B cell (primary cell): Measurements from ENCODE around the gene LMNTD2. TPM values are rescaled to one million over a fixed set of nuclear protein-coding genes. Genes with fewer than 3 reads are reported as not detected.

Experiments
- ATAC-seq: fragments of 200-7000 bp; cut with Tn5 transposase; one replicate; pipeline ENCODE4 v1.10.0; 2021; ENCODE audit warnings: low read depth, mild to moderate bottlenecking, moderate number of reproducible peaks, moderate library complexity
- CTCF ChIA-PET: fragments of 350-600 bp; sonication (Branson Sonifier 250); formaldehyde crosslinking; loops from one replicate; lab custom pipeline; 2021; ENCODE audit warnings: antibody characterized with exemption, inconsistent platforms; lab: Charles Lee
- POLR2A ChIA-PET: fragments of 350-600 bp; sonication (Branson Sonifier 250); formaldehyde crosslinking; loops from one replicate; lab custom pipeline; 2021; ENCODE audit warnings: antibody characterized with exemption; lab: Charles Lee
- DNase-seq: peaks from one replicate; pipeline ENCODE4 v3.0.0; 2013
- H2AFZ ChIP-seq: 2 replicates; pipeline ENCODE4 v1.6.1; 2012; ENCODE audit warnings: mild to moderate bottlenecking, low read depth, low read length; ENCODE audit not compliant: insufficient read depth, poor library complexity, severe bottlenecking
- H3K27ac ChIP-seq, 2 donors: 1 replicate in 1 of 2; 2 replicates in 1 of 2; pipeline ENCODE4 v1.5.1; 2012 to 2013; ENCODE audit warnings: low read length in 2 of 2, mild to moderate bottlenecking in 2 of 2, moderate library complexity in 1 of 2
- H3K27me3 ChIP-seq, 4 experiments: fragments of 200-600 bp in 1 of 4; sonication (generic) in 1 of 4; replicated peaks in 1 of 4; 1 replicate in 2 of 4; 2 replicates in 2 of 4; pipeline versions ENCODE4 v1.6.1 to v1.7.0; 2013 to 2016; ENCODE audit warnings: low read length in 3 of 4, mild to moderate bottlenecking in 2 of 4, mixed read lengths in 1 of 4, moderate library complexity in 1 of 4; ENCODE audit not compliant: insufficient read depth in 4 of 4, control insufficient read depth in 3 of 4; ENCODE audit errors: control extremely low read depth in 1 of 4
- H3K36me3 ChIP-seq, 2 experiments: replicated peaks in 1 of 2; 1 replicate in 1 of 2; 2 replicates in 1 of 2; pipeline versions ENCODE4 v1.6.1 to v1.7.1; 2013; ENCODE audit warnings: low read length in 1 of 2; ENCODE audit not compliant: insufficient read depth in 2 of 2, control insufficient read depth in 1 of 2; ENCODE audit errors: control extremely low read depth in 1 of 2, extremely low read depth in 1 of 2
- H3K4me1 ChIP-seq, 2 donors: fragments of 200-600 bp in 1 of 2; sonication (generic) in 1 of 2; 1 replicate in 1 of 2; 2 replicates in 1 of 2; pipeline versions ENCODE4 v1.5.1 to v1.6.1; 2013 to 2017; ENCODE audit warnings: low read length in 2 of 2; ENCODE audit not compliant: control insufficient read depth in 2 of 2, insufficient read depth in 2 of 2
- H3K4me2 ChIP-seq: replicated peaks from 2 replicates; pipeline ENCODE3; 2012; ENCODE audit warnings: mild to moderate bottlenecking, low read depth, low read length; ENCODE audit not compliant: poor library complexity, severe bottlenecking
- H3K4me3 ChIP-seq, 5 experiments: fragments of 200-600 bp in 1 of 5; sonication (generic) in 1 of 5; 1 replicate in 3 of 5; 2 replicates in 2 of 5; pipeline versions ENCODE4 v1.5.1 to v1.7.0; 2011 to 2016; ENCODE audit warnings: low read length in 4 of 5, mild to moderate bottlenecking in 4 of 5, low read depth in 2 of 5, control low read depth in 1 of 5, moderate library complexity in 1 of 5; ENCODE audit not compliant: insufficient read depth in 1 of 5; ENCODE audit errors: control extremely low read depth in 1 of 5, extremely low read depth in 1 of 5
- H3K79me2 ChIP-seq: fragments of 200-600 bp; sonication (generic); one replicate; pipeline ENCODE4 v1.6.0; 2016; ENCODE audit warnings: low read length; ENCODE audit not compliant: control insufficient read depth, insufficient read depth
- H3K9ac ChIP-seq: fragments of 200-600 bp; sonication (generic); 2 replicates; pipeline ENCODE4 v1.6.1; 2017; ENCODE audit warnings: mild to moderate bottlenecking, low read length, moderate library complexity
- H3K9me3 ChIP-seq, 3 donors: one replicate each; pipeline versions ENCODE4 v1.6.1 to v1.7.1; 2013; ENCODE audit warnings: low read length in 2 of 3; ENCODE audit not compliant: control insufficient read depth in 2 of 3, insufficient read depth in 1 of 3; ENCODE audit errors: control extremely low read depth in 1 of 3
- H4K20me1 ChIP-seq: 2 replicates; pipeline ENCODE4 v1.6.0; 2012; ENCODE audit warnings: mild to moderate bottlenecking, low read length; ENCODE audit not compliant: insufficient read depth, control insufficient read depth, poor library complexity, severe bottlenecking
- H3K27ac Mint-ChIP-seq: one replicate; pipeline ENCODE4 v1.8.0; 2021; ENCODE audit warnings: mixed read lengths
- H3K27me3 Mint-ChIP-seq: one replicate; pipeline ENCODE4 v1.8.0; 2021; ENCODE audit warnings: mixed read lengths
- H3K4me1 Mint-ChIP-seq: one replicate; pipeline ENCODE4 v1.8.0; 2021; ENCODE audit warnings: mixed read lengths
- H3K4me3 Mint-ChIP-seq: one replicate; pipeline ENCODE4 v1.8.0; 2021; ENCODE audit warnings: mixed read lengths
- H3K9me3 Mint-ChIP-seq: one replicate; pipeline ENCODE4 v1.8.0; 2022; ENCODE audit warnings: mixed read lengths; ENCODE audit not compliant: insufficient read depth
- EZH2 ChIP-seq: IDR thresholded peaks from 2 replicates; pipeline ENCODE4 v1.6.1; 2012; ENCODE audit warnings: borderline replicate concordance, low read depth, mild to moderate bottlenecking, moderate library complexity, low read length; ENCODE audit not compliant: insufficient read depth, poor library complexity, severe bottlenecking
- WGBS: methylation state at CpG from one replicate; pipeline ENCODE4 v1.1.5; 2013; ENCODE audit warnings: missing lambda C conversion rate; ENCODE audit not compliant: insufficient coverage; 5-methylcytosine and 5-hydroxymethylcytosine counted together
- intact Hi-C: fragments of 100-400 bp; cut with micrococcal nuclease; formaldehyde crosslinking; loops from one replicate; pipeline ENCODE4 v1.10.0; 2022
- polyA plus RNA-seq: library from polyadenylated mRNA; depleted of rRNA; stranded (reverse); fragments of >200 nt; gene quantifications from 2 replicates; pipeline ENCODE4 v1.2.3, GENCODE V29; 2012
- total RNA-seq, 2 donors: library from RNA; stranded (reverse); fragments of 120-200 nt in 1 of 2; gene quantifications; 1 replicate in 1 of 2; 2 replicates in 1 of 2; pipeline versions ENCODE4 v1.2.3 to v1.2.4, GENCODE V29; 2013 to 2022
- TF ChIP-seq, protein P1 (sequence below): fragments of 200-600 bp; IDR thresholded peaks from one replicate; pipeline ENCODE4 v1.8.0; 2022; ENCODE audit warnings: antibody characterized with exemption, mild to moderate bottlenecking

The LMNTD2 gene
- total and polyA plus RNA-seq, 2 donors (not counting 1 experiment from before 2014, with no cell fraction given), result 21.4 to 29.6 TPM

DNA sequence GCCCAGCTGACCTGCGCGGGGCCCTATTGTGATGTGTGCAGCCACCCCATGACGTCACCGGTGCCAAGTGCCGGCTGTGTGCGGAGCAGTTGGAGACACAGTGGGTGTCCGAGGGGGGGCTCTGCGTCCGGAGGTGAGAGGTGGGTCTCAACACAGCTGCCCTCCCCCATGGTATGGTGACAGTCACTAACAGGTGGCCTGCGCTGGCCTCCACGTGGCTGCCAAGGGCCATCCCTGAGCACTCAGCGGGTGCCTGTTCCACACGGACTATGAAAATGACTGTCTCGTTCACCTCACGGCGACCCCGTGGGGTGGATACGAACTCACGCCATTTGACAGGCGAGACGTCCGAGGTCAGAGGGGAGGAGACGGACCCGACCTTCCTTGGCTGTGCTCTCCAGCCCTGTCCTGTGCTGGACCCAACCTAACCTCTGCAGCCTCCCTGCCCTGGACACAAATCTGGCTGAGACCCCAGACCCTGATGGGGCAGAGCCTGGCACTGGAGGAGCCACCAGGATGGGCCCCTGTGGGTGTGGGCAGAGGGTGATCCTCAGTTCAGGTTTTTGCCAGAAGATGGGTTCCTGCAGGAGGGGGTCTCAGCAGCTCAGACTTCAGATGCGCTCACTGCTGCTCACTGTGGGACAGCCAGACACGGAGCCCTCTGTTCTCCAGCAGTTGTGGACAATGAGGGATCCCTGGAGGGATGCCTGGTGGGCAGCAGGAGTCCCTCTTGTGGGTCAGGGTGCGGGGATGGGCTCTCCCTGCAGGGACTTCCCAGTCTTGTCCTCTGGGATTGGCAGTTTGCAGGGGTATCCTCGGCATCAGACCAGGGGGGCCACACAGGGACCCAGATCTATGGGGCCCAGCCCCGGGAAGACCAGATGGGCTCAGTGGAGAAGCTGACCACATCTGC, 31.5 kb downstream of the LMNTD2 start:
- no peak overlapping the region for H3K4me2 ChIP-seq
- DNase-seq (peak; percentile 22), ATAC-seq (no peak)
- no peaks in the 10 kb centered on the region for H3K27me3 Mint-ChIP-seq
- no peak overlapping the region for H3K9ac ChIP-seq
- ChIA-PET POLR2A (no interaction called here), CTCF (interaction anchor here (1.0 kb wide), 1 partner anchor 10 kb away, joined by 3 read pairs; no protein-coding TSS in a partner anchor)
- no peak overlapping the region for H3K4me3 Mint-ChIP-seq
- peaks cover 6% of the 10 kb centered on the region for H3K79me2 ChIP-seq
- H4K20me1 ChIP-seq, result peaks cover 28% of the 10 kb centered on the region
- no peaks in the 10 kb centered on the region for H3K27me3 ChIP-seq
- H3K9me3 Mint-ChIP-seq, result no peaks in the 10 kb centered on the region
- peaks cover 0 to 25% of the 10 kb centered on the region in 2 experiments for H3K36me3 ChIP-seq
- H2AFZ ChIP-seq, result no peak overlapping the region
- H3K27ac ChIP-seq, result no peak overlapping the region
- peaks cover 0 to 3% of the 10 kb centered on the region in 2 donors for H3K4me1 ChIP-seq
- H3K27ac Mint-ChIP-seq, result no peak overlapping the region
- no peaks in the 10 kb centered on the region for H3K9me3 ChIP-seq
- WGBS, result 92% methylated on average over 29 of the region's 29 CpGs
- intact Hi-C loops, result no loop called here
- peaks cover 3% of the 10 kb centered on the region for H3K4me1 Mint-ChIP-seq
- H3K4me3 ChIP-seq, result no peak overlapping the region
- TF ChIP-seq, protein P1, sequence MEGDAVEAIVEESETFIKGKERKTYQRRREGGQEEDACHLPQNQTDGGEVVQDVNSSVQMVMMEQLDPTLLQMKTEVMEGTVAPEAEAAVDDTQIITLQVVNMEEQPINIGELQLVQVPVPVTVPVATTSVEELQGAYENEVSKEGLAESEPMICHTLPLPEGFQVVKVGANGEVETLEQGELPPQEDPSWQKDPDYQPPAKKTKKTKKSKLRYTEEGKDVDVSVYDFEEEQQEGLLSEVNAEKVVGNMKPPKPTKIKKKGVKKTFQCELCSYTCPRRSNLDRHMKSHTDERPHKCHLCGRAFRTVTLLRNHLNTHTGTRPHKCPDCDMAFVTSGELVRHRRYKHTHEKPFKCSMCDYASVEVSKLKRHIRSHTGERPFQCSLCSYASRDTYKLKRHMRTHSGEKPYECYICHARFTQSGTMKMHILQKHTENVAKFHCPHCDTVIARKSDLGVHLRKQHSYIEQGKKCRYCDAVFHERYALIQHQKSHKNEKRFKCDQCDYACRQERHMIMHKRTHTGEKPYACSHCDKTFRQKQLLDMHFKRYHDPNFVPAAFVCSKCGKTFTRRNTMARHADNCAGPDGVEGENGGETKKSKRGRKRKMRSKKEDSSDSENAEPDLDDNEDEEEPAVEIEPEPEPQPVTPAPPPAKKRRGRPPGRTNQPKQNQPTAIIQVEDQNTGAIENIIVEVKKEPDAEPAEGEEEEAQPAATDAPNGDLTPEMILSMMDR, result no peak
- no peak for TF ChIP-seq EZH2

DNA sequence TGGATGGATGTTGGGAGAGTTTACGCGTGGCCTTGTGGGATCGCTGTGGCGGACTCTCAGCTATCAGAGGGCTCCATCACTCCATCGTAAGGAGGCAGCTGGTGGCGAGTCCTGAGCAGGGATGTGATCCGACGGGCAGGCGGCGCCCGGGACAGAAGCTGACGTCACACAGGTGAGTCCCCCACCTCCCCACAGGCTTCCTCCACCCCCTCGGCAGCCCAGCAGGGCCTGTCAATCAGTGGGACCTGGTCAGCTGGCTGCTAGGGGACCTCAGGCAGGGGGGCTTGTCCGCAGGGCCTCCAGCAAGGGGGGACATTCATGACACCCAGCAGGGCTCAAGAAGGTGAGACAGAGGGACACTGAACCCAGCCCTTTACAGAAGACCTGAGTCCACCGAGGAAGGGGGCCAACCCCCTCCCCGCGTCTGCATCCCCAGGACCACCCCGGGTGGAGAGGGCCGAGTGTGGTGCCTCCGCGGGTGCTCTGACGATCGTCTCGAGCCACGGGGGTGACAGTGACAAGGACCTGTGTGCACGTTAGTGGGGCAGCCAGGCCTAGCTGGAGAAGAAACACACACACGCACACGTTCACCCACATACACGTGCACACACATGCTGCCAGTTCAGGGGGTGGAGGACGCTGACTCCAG, 32.2 kb downstream of the LMNTD2 start:
- ATAC-seq, result no peak
- H3K9me3 ChIP-seq, result no peaks in the 10 kb centered on the region
- TF ChIP-seq, protein P1, result no peak
- no peak for TF ChIP-seq EZH2
- DNase-seq, result peak; percentile 9
- ChIA-PET CTCF (no interaction called here), POLR2A (interaction anchor here (0.6 kb wide), 2 partner anchors 221 to 287 kb away, joined by 4 to 6 read pairs; no protein-coding TSS in a partner anchor)
- Mint-ChIP-seq H3K4me1 (no peaks in the 10 kb centered on the region), H3K4me3 (no peak overlapping the region), H3K27ac (no peak overlapping the region), H3K27me3 (no peaks in the 10 kb centered on the region), H3K9me3 (no peaks in the 10 kb centered on the region)
- no peak overlapping the region for H3K4me3 ChIP-seq
- H3K27me3 ChIP-seq, result no peaks in the 10 kb centered on the region
- peaks cover 21% of the 10 kb centered on the region for H4K20me1 ChIP-seq
- H3K9ac ChIP-seq, result no peak overlapping the region
- H3K36me3 ChIP-seq, result peaks cover 0 to 19% of the 10 kb centered on the region in 2 experiments
- no peak overlapping the region for H2AFZ ChIP-seq
- intact Hi-C loops, result no loop called here
- H3K4me1 ChIP-seq, result no peaks in the 10 kb centered on the region
- no peak overlapping the region for H3K4me2 ChIP-seq
- H3K27ac ChIP-seq, result no peak overlapping the region
- 94% methylated on average over 29 of the region's 30 CpGs for WGBS
- no peaks in the 10 kb centered on the region for H3K79me2 ChIP-seq
